GM23338 (cell line): ENCODE data around the gene LSM14A.

ENCODE experiments used
- CREB1 ChIP-seq: fragments of 250-450 bp; sonication (Bioruptor Pico); IDR thresholded peaks from 2 replicates; pipeline ENCODE4 v1.5.0; 2020; ENCODE audit warnings: low read depth, mild to moderate bottlenecking, moderate library complexity
- EZH2 ChIP-seq: fragments of 200-600 bp; sonication (generic); IDR thresholded peaks from one replicate; pipeline ENCODE4 v1.8.0; 2017; ENCODE audit warnings: antibody characterized with exemption, mild to moderate bottlenecking, low read depth; ENCODE audit not compliant: unreplicated experiment
- EZH2phosphoT487 ChIP-seq: fragments of 200-600 bp; sonication (generic); IDR thresholded peaks from one replicate; pipeline ENCODE4 v1.8.1; 2018; ENCODE audit warnings: antibody characterized with exemption; ENCODE audit not compliant: unreplicated experiment
- NANOG ChIP-seq: IDR thresholded peaks from 2 replicates; pipeline ENCODE4 v1.6.1; 2016; ENCODE audit warnings: antibody characterized with exemption, borderline replicate concordance
- POLR2AphosphoS5 ChIP-seq: IDR thresholded peaks from 2 replicates; pipeline ENCODE4 v1.6.1; 2016; ENCODE audit warnings: antibody characterized with exemption, low read depth
- ZNF331 ChIP-seq: fragments of 250-450 bp; sonication (Bioruptor Pico); IDR thresholded peaks from 2 replicates; pipeline ENCODE4 v1.5.0; 2020; ENCODE audit warnings: low read depth, mild to moderate bottlenecking, moderate library complexity
- TF ChIP-seq, protein P1 (sequence below), 2 experiments: fragments of 200-600 bp in 1 of 2; sonication (generic) in 1 of 2; conservative IDR thresholded peaks; 2 replicates each; pipeline versions ENCODE4 v1.5.1 to v1.6.1; 2016 to 2017; ENCODE audit warnings: antibody characterized with exemption in 2 of 2, low read depth in 2 of 2, mild to moderate bottlenecking in 2 of 2, moderate library complexity in 1 of 2
- TF ChIP-seq, protein P2 (sequence below): IDR thresholded peaks from 2 replicates; pipeline ENCODE4 v1.6.1; 2016; ENCODE audit warnings: antibody characterized with exemption
- TF ChIP-seq, protein P3 (sequence below): IDR thresholded peaks from one replicate; pipeline ENCODE4 v1.6.1; 2018; ENCODE audit warnings: antibody characterized with exemption; ENCODE audit not compliant: unreplicated experiment
- TF ChIP-seq, protein P4 (sequence below): fragments of 250-450 bp; sonication (Bioruptor Pico); IDR thresholded peaks from 2 replicates; pipeline ENCODE4 v1.5.0; 2020; ENCODE audit warnings: mild to moderate bottlenecking, moderate library complexity

DNA sequence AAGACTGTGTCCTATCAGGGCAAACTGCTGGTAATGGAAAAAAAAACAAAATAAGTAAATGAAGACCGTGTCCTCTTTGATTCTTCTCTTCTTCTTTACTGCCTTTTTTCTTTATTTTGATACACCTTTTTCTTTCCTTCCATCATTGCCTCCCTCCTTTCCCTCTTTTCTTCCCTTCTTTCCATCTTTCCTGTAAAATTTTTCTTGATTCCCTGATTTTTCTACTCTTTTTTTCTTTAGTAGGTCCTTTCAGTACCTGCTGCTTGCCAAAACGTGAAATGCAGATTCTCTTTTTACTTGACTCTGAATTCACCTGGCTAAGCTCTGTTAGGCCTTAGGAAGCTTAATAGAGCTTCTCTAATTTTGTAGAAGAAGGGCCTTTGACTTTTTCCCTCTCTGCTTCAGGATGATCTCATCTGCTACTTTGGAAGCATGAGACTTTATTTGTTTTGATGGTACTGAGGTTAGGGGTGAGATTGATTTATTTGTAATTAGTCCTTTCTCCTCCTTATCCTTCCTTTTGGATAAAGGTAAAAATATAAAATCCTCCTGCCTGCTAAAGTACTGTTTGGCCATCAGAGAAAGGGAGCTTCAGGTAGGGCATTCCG is 19.2 kb downstream of the LSM14A start:
- no peak for TF ChIP-seq NANOG
- TF ChIP-seq, protein P1, sequence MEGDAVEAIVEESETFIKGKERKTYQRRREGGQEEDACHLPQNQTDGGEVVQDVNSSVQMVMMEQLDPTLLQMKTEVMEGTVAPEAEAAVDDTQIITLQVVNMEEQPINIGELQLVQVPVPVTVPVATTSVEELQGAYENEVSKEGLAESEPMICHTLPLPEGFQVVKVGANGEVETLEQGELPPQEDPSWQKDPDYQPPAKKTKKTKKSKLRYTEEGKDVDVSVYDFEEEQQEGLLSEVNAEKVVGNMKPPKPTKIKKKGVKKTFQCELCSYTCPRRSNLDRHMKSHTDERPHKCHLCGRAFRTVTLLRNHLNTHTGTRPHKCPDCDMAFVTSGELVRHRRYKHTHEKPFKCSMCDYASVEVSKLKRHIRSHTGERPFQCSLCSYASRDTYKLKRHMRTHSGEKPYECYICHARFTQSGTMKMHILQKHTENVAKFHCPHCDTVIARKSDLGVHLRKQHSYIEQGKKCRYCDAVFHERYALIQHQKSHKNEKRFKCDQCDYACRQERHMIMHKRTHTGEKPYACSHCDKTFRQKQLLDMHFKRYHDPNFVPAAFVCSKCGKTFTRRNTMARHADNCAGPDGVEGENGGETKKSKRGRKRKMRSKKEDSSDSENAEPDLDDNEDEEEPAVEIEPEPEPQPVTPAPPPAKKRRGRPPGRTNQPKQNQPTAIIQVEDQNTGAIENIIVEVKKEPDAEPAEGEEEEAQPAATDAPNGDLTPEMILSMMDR (conservative IDR thresholded peaks at IDR 0.05; ENCODE audit: low read depth in 2 of 2) = no peak
- TF ChIP-seq EZH2 = no peak
- TF ChIP-seq POLR2AphosphoS5 = no peak
- TF ChIP-seq, protein P2, sequence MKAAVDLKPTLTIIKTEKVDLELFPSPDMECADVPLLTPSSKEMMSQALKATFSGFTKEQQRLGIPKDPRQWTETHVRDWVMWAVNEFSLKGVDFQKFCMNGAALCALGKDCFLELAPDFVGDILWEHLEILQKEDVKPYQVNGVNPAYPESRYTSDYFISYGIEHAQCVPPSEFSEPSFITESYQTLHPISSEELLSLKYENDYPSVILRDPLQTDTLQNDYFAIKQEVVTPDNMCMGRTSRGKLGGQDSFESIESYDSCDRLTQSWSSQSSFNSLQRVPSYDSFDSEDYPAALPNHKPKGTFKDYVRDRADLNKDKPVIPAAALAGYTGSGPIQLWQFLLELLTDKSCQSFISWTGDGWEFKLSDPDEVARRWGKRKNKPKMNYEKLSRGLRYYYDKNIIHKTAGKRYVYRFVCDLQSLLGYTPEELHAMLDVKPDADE = no peak
- TF ChIP-seq, protein P3, sequence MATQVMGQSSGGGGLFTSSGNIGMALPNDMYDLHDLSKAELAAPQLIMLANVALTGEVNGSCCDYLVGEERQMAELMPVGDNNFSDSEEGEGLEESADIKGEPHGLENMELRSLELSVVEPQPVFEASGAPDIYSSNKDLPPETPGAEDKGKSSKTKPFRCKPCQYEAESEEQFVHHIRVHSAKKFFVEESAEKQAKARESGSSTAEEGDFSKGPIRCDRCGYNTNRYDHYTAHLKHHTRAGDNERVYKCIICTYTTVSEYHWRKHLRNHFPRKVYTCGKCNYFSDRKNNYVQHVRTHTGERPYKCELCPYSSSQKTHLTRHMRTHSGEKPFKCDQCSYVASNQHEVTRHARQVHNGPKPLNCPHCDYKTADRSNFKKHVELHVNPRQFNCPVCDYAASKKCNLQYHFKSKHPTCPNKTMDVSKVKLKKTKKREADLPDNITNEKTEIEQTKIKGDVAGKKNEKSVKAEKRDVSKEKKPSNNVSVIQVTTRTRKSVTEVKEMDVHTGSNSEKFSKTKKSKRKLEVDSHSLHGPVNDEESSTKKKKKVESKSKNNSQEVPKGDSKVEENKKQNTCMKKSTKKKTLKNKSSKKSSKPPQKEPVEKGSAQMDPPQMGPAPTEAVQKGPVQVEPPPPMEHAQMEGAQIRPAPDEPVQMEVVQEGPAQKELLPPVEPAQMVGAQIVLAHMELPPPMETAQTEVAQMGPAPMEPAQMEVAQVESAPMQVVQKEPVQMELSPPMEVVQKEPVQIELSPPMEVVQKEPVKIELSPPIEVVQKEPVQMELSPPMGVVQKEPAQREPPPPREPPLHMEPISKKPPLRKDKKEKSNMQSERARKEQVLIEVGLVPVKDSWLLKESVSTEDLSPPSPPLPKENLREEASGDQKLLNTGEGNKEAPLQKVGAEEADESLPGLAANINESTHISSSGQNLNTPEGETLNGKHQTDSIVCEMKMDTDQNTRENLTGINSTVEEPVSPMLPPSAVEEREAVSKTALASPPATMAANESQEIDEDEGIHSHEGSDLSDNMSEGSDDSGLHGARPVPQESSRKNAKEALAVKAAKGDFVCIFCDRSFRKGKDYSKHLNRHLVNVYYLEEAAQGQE = no peak
- TF ChIP-seq, protein P4, sequence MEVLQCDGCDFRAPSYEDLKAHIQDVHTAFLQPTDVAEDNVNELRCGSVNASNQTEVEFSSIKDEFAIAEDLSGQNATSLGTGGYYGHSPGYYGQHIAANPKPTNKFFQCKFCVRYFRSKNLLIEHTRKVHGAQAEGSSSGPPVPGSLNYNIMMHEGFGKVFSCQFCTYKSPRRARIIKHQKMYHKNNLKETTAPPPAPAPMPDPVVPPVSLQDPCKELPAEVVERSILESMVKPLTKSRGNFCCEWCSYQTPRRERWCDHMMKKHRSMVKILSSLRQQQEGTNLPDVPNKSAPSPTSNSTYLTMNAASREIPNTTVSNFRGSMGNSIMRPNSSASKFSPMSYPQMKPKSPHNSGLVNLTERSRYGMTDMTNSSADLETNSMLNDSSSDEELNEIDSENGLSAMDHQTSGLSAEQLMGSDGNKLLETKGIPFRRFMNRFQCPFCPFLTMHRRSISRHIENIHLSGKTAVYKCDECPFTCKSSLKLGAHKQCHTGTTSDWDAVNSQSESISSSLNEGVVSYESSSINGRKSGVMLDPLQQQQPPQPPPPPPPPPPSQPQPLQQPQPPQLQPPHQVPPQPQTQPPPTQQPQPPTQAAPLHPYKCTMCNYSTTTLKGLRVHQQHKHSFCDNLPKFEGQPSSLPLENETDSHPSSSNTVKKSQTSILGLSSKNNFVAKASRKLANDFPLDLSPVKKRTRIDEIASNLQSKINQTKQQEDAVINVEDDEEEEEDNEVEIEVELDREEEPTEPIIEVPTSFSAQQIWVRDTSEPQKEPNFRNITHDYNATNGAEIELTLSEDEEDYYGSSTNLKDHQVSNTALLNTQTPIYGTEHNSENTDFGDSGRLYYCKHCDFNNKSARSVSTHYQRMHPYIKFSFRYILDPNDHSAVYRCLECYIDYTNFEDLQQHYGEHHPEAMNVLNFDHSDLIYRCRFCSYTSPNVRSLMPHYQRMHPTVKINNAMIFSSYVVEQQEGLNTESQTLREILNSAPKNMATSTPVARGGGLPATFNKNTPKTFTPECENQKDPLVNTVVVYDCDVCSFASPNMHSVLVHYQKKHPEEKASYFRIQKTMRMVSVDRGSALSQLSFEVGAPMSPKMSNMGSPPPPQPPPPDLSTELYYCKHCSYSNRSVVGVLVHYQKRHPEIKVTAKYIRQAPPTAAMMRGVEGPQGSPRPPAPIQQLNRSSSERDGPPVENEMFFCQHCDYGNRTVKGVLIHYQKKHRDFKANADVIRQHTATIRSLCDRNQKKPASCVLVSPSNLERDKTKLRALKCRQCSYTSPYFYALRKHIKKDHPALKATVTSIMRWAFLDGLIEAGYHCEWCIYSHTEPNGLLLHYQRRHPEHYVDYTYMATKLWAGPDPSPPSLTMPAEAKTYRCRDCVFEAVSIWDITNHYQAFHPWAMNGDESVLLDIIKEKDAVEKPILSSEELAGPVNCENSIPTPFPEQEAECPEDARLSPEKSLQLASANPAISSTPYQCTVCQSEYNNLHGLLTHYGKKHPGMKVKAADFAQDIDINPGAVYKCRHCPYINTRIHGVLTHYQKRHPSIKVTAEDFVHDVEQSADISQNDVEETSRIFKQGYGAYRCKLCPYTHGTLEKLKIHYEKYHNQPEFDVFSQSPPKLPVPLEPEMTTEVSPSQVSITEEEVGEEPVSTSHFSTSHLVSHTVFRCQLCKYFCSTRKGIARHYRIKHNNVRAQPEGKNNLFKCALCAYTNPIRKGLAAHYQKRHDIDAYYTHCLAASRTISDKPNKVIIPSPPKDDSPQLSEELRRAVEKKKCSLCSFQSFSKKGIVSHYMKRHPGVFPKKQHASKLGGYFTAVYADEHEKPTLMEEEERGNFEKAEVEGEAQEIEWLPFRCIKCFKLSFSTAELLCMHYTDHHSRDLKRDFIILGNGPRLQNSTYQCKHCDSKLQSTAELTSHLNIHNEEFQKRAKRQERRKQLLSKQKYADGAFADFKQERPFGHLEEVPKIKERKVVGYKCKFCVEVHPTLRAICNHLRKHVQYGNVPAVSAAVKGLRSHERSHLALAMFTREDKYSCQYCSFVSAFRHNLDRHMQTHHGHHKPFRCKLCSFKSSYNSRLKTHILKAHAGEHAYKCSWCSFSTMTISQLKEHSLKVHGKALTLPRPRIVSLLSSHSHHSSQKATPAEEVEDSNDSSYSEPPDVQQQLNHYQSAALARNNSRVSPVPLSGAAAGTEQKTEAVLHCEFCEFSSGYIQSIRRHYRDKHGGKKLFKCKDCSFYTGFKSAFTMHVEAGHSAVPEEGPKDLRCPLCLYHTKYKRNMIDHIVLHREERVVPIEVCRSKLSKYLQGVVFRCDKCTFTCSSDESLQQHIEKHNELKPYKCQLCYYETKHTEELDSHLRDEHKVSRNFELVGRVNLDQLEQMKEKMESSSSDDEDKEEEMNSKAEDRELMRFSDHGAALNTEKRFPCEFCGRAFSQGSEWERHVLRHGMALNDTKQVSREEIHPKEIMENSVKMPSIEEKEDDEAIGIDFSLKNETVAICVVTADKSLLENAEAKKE = no peak
- TF ChIP-seq CREB1 (CRISPR knock-in tag) = no peak
- TF ChIP-seq EZH2phosphoT487 = no peak
- TF ChIP-seq ZNF331 (CRISPR knock-in tag) = no peak
